ENCODE measurements around the gene IGF1R.

The IGF1R gene

DNA sequence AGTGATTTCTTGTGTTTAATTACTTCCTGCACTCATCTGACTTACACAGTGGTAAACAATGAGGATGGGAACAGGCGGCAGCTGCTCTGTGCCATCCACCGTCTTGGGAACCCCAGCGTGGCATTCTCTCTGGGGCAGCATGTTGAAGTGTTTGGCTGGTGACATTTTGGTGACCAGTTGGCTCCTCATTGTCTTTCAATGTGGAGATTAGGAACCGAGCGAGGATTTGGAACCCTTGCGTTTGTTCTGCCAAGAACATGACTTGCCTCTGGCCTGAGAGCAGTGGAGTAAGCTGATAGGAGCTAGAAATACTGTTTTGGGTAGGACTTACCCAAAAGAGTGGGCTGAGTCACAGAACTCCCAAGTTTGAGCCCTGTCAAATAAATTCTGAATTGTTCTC, 88.8 kb downstream of the IGF1R start:
- TF ChIP-seq, protein P1, sequence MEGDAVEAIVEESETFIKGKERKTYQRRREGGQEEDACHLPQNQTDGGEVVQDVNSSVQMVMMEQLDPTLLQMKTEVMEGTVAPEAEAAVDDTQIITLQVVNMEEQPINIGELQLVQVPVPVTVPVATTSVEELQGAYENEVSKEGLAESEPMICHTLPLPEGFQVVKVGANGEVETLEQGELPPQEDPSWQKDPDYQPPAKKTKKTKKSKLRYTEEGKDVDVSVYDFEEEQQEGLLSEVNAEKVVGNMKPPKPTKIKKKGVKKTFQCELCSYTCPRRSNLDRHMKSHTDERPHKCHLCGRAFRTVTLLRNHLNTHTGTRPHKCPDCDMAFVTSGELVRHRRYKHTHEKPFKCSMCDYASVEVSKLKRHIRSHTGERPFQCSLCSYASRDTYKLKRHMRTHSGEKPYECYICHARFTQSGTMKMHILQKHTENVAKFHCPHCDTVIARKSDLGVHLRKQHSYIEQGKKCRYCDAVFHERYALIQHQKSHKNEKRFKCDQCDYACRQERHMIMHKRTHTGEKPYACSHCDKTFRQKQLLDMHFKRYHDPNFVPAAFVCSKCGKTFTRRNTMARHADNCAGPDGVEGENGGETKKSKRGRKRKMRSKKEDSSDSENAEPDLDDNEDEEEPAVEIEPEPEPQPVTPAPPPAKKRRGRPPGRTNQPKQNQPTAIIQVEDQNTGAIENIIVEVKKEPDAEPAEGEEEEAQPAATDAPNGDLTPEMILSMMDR (IDR thresholded peaks at IDR 0.05; ENCODE audit: borderline replicate concordance, extremely low read depth, low read length, poor library complexity, severe bottlenecking), result no peak
- no peak for TF ChIP-seq EZH2 (IDR thresholded peaks at IDR 0.05; ENCODE audit: borderline replicate concordance, low read depth, low read length, severe bottlenecking)
- Histone ChIP-seq H3K4me1 (ENCODE audit: insufficient read depth, low read length) (no peaks in the 10 kb centered on the region), H3K36me3 (ENCODE audit: insufficient read depth, low read length) (no peaks in the 10 kb centered on the region), H2AFZ (ENCODE audit: low read depth, low read length) (no peak overlapping the region), H3K9me3 (ENCODE audit: insufficient read depth, low read length, severe bottlenecking) (no peaks in the 10 kb centered on the region), H3K27ac (ENCODE audit: low read length) (no peak overlapping the region), H3K4me2 (ENCODE audit: insufficient read depth, low read length) (no peak overlapping the region), H4K20me1 (ENCODE audit: insufficient read depth, low read length) (peaks cover 80% of the 10 kb centered on the region), H3K79me2 (ENCODE audit: insufficient read depth, low read length) (peaks cover 83% of the 10 kb centered on the region), H3K4me3 (ENCODE audit: low read depth in 1 of 2, low read length in 2 of 2) (no peak overlapping the region), H3K9ac (ENCODE audit: low read depth, low read length) (no peak overlapping the region), H3K27me3 (ENCODE audit: insufficient read depth, low read length, poor library complexity) (no peaks in the 10 kb centered on the region)
- ATAC-seq (ENCODE audit: insufficient read depth, low read depth) (no peak), DNase-seq (no peak)

DNA sequence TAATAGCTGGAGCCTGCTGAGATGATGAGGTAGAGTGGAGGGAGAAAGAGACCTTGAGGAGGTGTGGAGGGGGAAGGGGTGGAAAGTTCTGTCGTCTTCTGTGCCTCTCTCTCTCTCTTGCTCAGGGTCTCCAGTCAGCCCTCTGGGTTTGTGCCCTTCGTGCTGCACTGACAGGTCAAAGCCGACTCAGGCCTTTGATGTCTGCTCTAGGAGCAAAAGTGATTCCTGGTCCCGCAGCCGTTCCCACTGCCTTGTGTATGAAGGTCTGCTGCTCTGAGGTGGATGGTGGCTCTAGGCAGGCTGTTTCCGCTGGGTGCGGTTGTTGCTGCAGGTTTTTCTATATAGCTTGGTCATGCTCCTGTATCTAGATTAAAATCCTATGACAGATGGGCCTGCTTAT, 89.4 kb downstream of the IGF1R start:
- H3K36me3 ChIP-seq (ENCODE audit: insufficient read depth, low read length), result no peaks in the 10 kb centered on the region
- TF ChIP-seq EZH2 (IDR thresholded peaks at IDR 0.05; ENCODE audit: borderline replicate concordance, low read depth, low read length, severe bottlenecking), result no peak
- TF ChIP-seq, protein P1 (IDR thresholded peaks at IDR 0.05; ENCODE audit: borderline replicate concordance, extremely low read depth, low read length, poor library complexity, severe bottlenecking), result no peak
- H3K9me3 ChIP-seq (ENCODE audit: insufficient read depth, low read length, severe bottlenecking), result no peaks in the 10 kb centered on the region
- no peak overlapping the region for H2AFZ ChIP-seq (ENCODE audit: low read depth, low read length)
- H3K27ac ChIP-seq (ENCODE audit: low read length), result no peak overlapping the region
- H3K4me3 ChIP-seq (ENCODE audit: low read depth in 1 of 2, low read length in 2 of 2), result no peak overlapping the region
- H3K9ac ChIP-seq (ENCODE audit: low read depth, low read length), result no peak overlapping the region
- H3K4me2 ChIP-seq (ENCODE audit: insufficient read depth, low read length), result no peak overlapping the region
- H3K79me2 ChIP-seq (ENCODE audit: insufficient read depth, low read length), result peaks cover 79% of the 10 kb centered on the region
- peaks cover 79% of the 10 kb centered on the region for H4K20me1 ChIP-seq (ENCODE audit: insufficient read depth, low read length)
- no peaks in the 10 kb centered on the region for H3K27me3 ChIP-seq (ENCODE audit: insufficient read depth, low read length, poor library complexity)
- ATAC-seq (ENCODE audit: insufficient read depth, low read depth), result no peak
- DNase-seq, result no peak
- H3K4me1 ChIP-seq (ENCODE audit: insufficient read depth, low read length), result no peaks in the 10 kb centered on the region

DNA sequence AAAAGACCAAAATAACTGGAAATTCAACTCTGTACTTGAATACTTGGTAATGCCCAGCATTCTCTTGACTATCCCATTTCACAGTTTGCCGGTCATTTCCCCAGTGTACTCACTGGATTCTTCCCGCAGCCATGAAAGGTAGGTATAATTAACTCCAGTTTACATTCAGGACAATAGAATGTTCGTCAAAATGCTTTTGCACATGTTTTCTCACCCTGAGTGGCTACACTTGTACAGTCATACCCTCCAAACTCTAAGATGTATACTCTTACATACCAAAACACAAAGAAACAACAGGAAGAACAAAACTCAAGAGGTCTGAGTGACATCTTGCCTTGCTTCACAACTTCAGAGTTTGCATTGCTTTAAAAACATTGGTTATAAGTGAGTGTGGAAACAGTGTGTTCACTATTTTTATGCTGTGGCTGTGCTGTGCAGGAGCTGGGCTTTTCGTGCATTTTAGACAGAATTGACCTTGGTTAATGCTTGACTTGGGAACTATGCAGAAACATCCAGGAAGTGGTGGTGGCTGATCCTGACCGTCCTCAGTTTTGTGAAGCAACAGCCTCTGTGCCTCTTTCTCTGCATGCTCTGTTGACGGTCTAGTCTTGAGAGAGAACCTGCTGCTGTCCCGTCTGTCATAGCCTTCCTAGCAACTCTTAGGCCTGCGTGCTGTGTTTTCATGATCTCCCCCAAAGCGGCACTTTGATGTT, 90.5 kb downstream of the IGF1R start:
- Histone ChIP-seq H3K4me2 (ENCODE audit: insufficient read depth, low read length) (no peak overlapping the region), H3K4me1 (ENCODE audit: insufficient read depth, low read length) (no peaks in the 10 kb centered on the region), H3K27ac (ENCODE audit: low read length) (no peak overlapping the region), H3K36me3 (ENCODE audit: insufficient read depth, low read length) (no peaks in the 10 kb centered on the region), H3K9ac (ENCODE audit: low read depth, low read length) (no peak overlapping the region), H3K27me3 (ENCODE audit: insufficient read depth, low read length, poor library complexity) (no peaks in the 10 kb centered on the region), H3K4me3 (ENCODE audit: low read depth in 1 of 2, low read length in 2 of 2) (no peak overlapping the region), H2AFZ (ENCODE audit: low read depth, low read length) (no peak overlapping the region), H3K9me3 (ENCODE audit: insufficient read depth, low read length, severe bottlenecking) (no peaks in the 10 kb centered on the region), H3K79me2 (ENCODE audit: insufficient read depth, low read length) (peaks cover 79% of the 10 kb centered on the region), H4K20me1 (ENCODE audit: insufficient read depth, low read length) (peaks cover 77% of the 10 kb centered on the region)
- DNase-seq (no peak), ATAC-seq (ENCODE audit: insufficient read depth, low read depth) (no peak)
- TF ChIP-seq EZH2 (IDR thresholded peaks at IDR 0.05; ENCODE audit: borderline replicate concordance, low read depth, low read length, severe bottlenecking), result no peak
- TF ChIP-seq, protein P1 (IDR thresholded peaks at IDR 0.05; ENCODE audit: borderline replicate concordance, extremely low read depth, low read length, poor library complexity, severe bottlenecking), result no peak

All from DND-41 (cell line).